HG03135 (cell line): Measurements from ENCODE around the gene PADI2.

Experiments
- ATAC-seq: cut with Tn5 transposase; IDR thresholded peaks from one replicate; pipeline ENCODE4 v1.9.1; 2021; ENCODE audit warnings: mild to moderate bottlenecking, moderate library complexity; ENCODE audit not compliant: unreplicated experiment

PADI2 gene

GRCh38 chr1:17140279-17140678 is 21.0 kb upstream of the PADI2 start:
- ATAC-seq = no peak

DNA sequence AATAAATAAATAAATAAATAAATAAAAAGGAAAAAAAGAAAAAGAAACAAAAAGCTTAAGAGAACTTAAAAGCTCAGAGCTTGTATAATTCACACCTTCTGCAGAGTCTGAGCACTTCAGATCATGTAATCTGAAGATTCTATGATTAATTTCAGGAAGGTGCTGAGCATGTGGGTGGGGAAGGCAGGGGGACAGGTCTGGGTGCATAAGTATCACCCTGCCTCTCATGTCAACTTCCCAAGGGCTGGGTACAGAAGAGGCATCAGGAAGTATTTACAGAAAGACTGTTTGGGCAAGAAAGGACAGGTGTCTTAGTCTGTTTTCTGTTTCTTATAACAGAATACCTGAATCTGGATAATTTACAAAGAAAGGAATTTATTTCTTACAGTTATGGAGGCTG is 20.4 kb upstream of the PADI2 start:
- ATAC-seq = no peak

DNA sequence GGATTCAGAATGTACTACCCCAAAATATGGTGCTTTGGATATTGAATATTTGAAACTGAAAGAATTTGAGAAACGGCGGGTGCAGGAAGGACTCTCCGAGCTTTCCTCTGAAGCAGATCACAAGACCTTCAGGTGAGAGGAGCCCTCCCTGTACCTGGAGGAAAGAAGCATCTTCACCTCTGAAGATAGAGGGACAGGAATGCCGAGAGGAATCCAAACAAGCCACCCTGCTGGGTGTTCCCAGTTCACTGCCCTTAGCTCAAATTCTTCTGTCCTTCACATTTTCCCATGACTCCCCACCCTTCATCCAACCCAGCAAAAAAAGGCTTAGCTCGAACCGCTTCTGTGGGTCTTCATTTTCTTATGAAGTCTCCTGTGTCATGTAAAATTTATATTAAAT is 18.2 kb upstream of the PADI2 start:
- ATAC-seq = no peak

DNA sequence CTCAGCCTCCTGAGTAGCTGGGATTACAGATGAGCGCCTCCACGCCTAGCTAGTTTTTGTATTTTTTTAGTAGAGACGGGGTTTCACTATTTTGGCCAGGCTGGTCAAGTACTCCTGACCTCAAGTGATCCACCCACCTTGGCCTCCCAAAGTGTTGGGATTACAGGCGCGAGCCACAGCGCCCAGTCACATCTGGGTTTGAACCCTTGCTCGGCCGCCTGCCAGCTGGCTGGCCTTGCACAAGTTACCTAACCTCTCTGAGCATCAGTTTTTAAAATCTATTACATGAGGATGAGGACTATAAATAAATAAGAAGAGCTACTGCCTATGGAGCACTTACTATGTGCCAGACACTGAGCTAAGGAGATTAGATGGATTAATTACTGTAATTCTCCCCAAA is 17.7 kb upstream of the PADI2 start:
- no peak for ATAC-seq

- no peak for ATAC-seq
These were observed 16.9 kb upstream of the PADI2 start for GRCh38 chr1:17136145-17136544.

DNA sequence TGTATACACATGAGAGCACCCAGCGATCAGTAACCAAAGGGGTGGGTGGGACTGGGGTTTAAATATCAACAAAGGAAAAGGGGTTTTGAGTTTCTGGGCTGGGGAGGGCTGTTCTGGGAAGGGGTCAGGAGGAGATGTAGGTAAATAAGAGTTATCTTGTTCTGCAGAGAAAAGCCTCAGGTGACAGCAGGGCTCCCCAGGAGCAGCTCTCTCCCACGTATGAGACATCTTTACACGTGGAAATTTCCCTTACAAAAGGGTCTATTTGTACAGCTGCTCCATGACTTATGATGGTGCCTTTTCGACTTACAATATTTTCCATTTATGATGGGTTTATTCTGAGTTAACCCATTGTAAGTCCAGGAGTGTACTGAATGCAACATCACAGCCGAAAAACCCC is 16.3 kb upstream of the PADI2 start:
- no peak for ATAC-seq

GRCh38 chr1:17134724-17135123 is 15.5 kb upstream of the PADI2 start:
- no peak for ATAC-seq

DNA sequence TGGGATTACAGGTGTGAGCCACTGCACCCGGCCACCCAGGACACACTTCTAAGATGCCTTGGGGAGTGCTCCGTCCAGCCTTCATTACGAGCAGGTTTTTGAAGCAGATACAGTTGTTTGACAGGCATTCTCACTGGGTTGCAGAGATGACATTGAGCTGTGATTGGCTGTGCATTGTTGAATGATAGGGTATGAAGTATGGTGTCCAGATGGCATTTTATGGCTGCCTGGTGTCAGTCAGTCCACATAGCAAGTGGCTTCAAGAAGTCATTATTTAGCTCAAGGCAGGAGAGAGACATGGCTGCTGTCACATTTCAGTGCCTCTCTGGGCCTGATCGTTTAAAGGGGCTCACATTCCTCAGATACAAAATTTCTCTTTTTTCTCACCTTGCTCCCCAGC is 14.8 kb upstream of the PADI2 start:
- no peak for ATAC-seq

- ATAC-seq = no peak
These were observed 10.9 kb upstream of the PADI2 start for GRCh38 chr1:17130138-17130635.

DNA sequence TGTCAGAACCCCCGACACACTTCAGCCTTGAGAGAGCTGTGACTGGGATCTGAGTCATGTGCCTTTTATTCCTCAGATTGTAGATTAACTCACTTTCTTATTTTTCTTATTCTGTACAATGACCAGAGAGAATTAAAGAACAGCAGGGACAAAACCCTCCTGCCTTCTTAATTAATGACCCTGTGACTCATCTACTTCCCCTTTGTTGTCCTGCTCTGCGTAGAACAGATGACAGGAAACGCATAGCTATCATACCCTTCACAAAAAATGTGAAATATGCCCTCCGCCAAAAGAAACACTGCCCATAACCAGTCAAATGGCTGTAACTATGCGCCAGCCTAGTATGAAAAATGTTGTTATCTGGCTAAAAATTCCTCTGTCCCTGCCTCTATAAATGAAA is 9.1 kb upstream of the PADI2 start:
- no peak for ATAC-seq

GRCh38 chr1:17125756-17126237 is 6.5 kb upstream of the PADI2 start:
- peak; percentile 57 for ATAC-seq

- ATAC-seq = no peak
These were observed 4.2 kb upstream of the PADI2 start for GRCh38 chr1:17123196-17124045.

GRCh38 chr1:17122521-17123164 is 3.4 kb upstream of the PADI2 start:
- ATAC-seq = no peak

GRCh38 chr1:17121881-17122280 is 2.6 kb upstream of the PADI2 start:
- no peak for ATAC-seq

GRCh38 chr1:17120962-17121837 is 1.9 kb upstream of the PADI2 start:
- ATAC-seq = no peak

DNA sequence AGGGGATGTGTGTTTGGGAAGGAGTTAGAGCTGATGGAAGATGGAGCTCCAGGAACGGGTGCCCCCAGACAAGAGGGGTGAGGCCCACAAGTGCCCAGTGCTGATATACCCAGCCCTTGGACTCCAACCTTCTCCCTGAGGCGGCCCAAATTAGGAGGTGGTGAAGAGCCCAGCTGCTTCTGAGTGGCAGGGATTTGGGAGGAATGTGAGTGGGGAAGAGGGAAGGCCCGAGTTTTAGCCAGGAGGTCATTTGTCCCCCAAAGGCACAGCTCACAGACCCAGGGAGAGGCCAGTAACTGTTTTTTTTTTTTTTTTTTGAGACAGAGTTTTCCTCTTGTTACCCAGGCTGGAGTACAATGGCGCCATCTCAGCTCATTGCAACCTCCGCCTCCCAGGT is 1.2 kb upstream of the PADI2 start:
- ATAC-seq = no peak

DNA sequence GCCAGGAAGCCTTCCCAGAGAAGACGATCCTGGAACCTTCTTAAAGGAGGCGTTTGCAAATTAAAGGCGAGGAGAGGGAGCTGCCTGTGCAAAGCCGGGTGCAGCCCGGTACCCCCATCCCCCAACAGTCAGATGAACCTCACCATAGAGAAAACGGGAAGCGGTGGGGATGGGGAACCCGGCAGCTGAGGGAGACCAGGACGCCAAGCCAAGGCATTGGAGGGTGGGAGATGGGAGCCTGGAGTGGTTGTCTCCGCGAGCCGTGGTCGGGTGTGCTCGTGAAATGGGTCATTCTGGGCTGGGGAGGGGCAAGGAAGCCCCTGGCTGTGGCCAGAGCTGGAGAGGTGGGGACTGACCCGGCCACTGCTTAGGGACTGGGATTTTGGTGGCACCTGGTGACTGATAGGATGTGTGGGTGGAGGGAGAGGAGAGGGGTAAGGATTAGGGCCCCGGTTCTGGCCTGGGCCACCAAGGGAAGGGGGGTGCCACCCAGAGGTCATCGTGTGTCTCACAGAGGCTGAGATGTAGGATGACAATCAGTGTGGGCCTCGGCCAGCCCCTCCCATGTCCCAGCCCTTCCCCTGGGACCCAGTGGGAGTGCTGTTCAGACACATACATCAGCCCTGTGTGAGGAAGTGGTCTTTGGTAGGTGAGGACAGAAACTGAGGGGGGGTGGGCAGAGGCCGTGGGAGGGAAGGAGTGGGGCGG is 676 bp upstream of the PADI2 start:
- ATAC-seq = no peak

GRCh38 chr1:17118706-17119075 is 560 bp downstream of the PADI2 start:
- ATAC-seq = no peak

DNA sequence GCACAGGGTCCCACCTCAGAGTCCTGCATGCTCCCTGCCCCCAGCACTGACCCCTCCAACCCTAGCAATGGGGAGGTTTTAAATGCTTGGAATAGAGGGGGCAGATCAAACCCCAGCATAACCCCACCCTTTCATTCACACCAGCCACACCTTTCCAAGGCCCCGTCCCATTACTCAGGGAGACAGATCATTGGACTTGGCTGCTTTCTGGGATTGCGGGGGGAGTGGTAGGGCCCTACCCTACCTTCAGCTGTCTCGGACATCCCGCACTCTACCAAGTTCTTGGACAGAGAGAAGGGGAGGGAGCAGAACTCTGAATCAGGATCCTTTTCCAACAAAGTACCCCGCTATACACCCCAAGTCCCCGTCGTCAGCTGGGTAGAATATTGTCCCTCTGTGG is 983 bp downstream of the PADI2 start:
- no peak for ATAC-seq

- ATAC-seq = no peak
These were observed 1.6 kb downstream of the PADI2 start for GRCh38 chr1:17117451-17118265.
